Mucosa of gallbladder (tissue), 1 donor: ENCODE data around the gene NFE2L3. TPM values are rescaled to one million over a fixed set of nuclear protein-coding genes. Genes with fewer than 3 reads are reported as not detected.
"Not testable (repeated sequence)": the region's sequence is repeated elsewhere in the genome, so short reads cannot be mapped to it uniquely, and the experiment has no call there.

Experiments
- DNase-seq: peaks from one replicate; pipeline ENCODE4 v3.0.0-alpha.2; 2020; ENCODE audit warnings: low spot score
- total RNA-seq: library from RNA; stranded (reverse); gene quantifications from one replicate; pipeline ENCODE4 v1.2.1, GENCODE V29; 2021
- donor health status: DM: no; HTN: no; CAD: no.

The NFE2L3 gene
- total RNA-seq, 1 donor from 2014 or later = 8.7 TPM

- no peak for DNase-seq
Observed at GRCh38 chr7:26145238-26145637, 6.8 kb upstream of the NFE2L3 start.

GRCh38 chr7:26147030-26147429 is 5.0 kb upstream of the NFE2L3 start:
- no peak for DNase-seq

- DNase-seq = not testable (repeated sequence)
Observed at GRCh38 chr7:26147646-26148306, 4.2 kb upstream of the NFE2L3 start.

GRCh38 chr7:26148307-26148700 is 3.7 kb upstream of the NFE2L3 start:
- not testable (repeated sequence) for DNase-seq

GRCh38 chr7:26149391-26149977 is 2.5 kb upstream of the NFE2L3 start:
- DNase-seq = no peak

- no peak for DNase-seq
Observed at GRCh38 chr7:26151096-26151495, 902 bp upstream of the NFE2L3 start.

- DNase-seq = no peak
Observed at GRCh38 chr7:26151650-26151952, 397 bp upstream of the NFE2L3 start.

GRCh38 chr7:26152782-26153240 is 813 bp downstream of the NFE2L3 start:
- DNase-seq = not testable (repeated sequence)

GRCh38 chr7:26153241-26153822 is 1.3 kb downstream of the NFE2L3 start:
- no peak for DNase-seq

GRCh38 chr7:26153823-26154783 is 2.1 kb downstream of the NFE2L3 start:
- peak; percentile 38 for DNase-seq

GRCh38 chr7:26155531-26156375 is 3.8 kb downstream of the NFE2L3 start:
- no peak for DNase-seq

GRCh38 chr7:26156451-26157420 is 4.7 kb downstream of the NFE2L3 start:
- DNase-seq = no peak

GRCh38 chr7:26157520-26158105 is 5.6 kb downstream of the NFE2L3 start:
- no peak for DNase-seq

GRCh38 chr7:26159243-26159642 is 7.2 kb downstream of the NFE2L3 start:
- DNase-seq = no peak

- DNase-seq = no peak
Observed at GRCh38 chr7:26160896-26161295, 8.9 kb downstream of the NFE2L3 start.

GRCh38 chr7:26162431-26162830 is 10.4 kb downstream of the NFE2L3 start:
- no peak for DNase-seq

- DNase-seq = not testable (repeated sequence)
Observed at GRCh38 chr7:26163804-26164203, 11.8 kb downstream of the NFE2L3 start.

- no peak for DNase-seq
Observed at GRCh38 chr7:26165950-26166683, 14.1 kb downstream of the NFE2L3 start.

GRCh38 chr7:26166684-26167266 is 14.8 kb downstream of the NFE2L3 start:
- no peak for DNase-seq
